OCI-M2 (cell line): Measurements from ENCODE around the gene EIF3J.
"Not testable (repeated sequence)": the region's sequence is repeated elsewhere in the genome, so short reads cannot be mapped to it uniquely, and the experiment has no call there.

Experiments
- DNase-seq: peaks from one replicate; lab custom pipeline; 2025; ENCODE audit not compliant: unreplicated experiment; lab: John Stamatoyannopoulos, UW

EIF3J gene

DNA sequence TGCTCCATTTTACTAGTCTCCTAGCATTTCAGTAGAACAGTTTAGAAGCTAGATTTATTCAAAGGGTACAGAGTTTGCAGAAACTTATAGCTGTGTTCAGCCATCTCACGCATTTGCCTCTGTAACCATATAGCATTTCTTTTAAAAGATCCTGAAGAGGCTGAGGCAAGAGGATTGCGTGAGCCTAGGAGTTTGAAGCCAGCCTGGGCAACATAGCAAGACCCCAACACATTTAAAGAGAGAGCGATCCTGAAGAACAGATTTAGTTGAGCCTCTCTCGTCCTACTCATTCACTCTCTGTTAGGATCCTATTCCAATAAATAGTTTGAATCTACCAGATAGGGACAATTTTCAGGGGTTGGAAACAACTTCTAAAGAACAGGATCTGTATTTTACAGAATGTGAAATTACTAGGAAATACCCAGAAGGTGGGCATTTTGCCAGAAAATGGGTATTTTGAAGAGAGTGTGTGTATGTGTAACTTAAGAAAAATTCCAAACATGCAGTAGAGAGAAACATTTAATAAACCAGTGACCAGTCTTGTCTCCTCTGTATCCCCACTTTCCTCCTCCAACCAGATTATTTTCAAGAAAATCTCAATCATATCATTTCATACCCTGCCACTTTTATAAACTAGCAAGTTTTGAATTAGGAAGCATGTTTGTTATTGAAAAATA lies 4.5 kb downstream of the EIF3J start:
- DNase-seq = no peak

DNA sequence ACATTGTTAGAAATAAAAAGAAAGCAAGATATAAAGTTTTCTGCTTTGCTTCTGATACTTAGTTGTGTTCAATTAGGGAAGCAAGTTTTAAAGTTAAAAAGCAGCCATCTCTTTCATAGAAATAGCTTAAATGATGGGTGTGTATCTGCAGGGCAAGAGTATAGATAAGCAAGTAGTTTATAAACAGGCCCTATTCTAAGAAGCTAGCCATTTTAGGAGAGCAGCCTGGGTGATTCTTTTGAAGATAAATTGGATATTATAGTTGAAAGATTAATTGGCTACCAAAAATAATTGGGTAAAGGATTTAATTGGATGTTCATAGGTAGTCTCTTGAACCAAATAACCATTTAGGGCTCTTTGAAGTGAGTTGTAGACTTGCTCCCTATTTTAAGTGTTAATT lies 5.6 kb downstream of the EIF3J start:
- DNase-seq = no peak

DNA sequence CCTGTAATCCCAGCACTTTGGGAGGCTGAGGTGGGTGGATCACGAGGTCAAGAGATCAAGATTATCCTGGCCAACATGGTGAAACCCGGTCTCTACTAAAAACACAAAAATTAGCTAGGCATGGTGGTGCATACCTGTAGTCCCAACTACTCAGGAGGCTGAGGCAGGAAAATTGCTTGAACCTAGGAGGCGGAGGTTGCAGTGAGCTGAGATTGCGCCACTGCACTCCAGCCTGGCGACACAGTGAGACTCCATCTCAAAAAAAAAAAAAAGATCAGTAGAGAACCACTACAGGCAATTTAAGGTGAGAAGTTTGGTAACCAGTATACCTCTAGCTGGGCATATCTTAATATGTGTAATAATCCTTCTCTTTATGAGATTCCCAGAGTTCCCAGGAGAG lies 7.8 kb downstream of the EIF3J start:
- not testable (repeated sequence) for DNase-seq

DNA sequence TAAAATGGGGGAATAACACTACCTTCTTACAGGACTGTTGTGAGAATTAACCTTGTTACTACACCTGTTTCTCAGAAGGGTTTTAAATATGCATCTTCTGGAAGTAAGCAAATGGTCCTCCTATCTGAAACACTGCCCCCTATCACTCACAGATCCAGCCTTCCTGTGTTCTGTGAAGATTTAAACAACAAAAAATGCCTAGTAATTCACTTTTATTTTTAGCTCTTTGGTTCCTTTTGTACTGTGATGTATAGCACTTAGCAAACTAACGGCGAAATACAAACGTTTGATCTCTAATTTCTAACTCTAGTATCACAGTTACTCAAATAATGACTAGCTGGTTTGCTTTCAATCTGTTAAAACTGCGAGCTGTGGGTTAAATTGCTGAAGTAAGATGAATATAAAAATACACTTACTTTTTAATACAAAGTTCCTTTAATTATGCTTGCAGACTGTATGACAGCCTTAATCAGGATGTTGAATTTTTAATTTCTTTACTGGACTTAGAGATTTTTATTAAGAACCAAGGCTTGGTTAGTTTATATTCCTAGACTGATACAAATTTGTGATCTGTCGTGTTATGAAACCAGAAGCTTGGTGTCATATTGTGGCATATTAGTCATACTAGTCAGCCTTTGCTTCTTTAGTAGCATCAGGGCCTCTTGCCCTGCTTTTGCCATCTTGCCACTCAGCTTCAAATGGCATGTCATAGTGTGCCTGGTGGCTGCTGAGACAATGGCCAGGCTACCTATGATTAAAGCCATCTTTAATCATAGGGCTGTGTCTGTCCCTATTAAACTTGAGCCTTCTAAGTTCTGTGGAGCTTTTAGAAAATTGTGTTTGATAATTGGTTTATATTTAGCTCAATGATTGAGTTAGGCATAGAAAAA lies 9.2 kb downstream of the EIF3J start:
- DNase-seq = no peak

DNA sequence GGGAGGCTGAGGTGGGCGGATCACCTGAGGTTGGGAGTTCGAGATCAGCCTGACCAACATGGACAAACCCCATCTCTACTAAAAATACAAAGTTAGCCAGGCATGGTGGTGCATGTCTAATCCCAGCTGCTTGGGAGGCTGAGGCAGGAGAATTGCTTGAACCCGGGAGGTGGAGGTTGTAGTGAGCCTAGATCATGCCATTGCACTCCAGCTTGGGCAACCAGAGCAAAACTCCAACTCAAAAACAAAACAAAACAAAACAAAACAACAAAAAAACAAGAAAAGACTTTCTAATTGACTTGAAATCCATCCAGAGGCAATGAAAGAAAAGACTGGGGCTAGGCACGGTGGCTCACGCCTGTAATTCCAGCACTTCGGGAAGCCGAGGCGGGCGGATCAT lies 12.2 kb downstream of the EIF3J start:
- DNase-seq = not testable (repeated sequence)

DNA sequence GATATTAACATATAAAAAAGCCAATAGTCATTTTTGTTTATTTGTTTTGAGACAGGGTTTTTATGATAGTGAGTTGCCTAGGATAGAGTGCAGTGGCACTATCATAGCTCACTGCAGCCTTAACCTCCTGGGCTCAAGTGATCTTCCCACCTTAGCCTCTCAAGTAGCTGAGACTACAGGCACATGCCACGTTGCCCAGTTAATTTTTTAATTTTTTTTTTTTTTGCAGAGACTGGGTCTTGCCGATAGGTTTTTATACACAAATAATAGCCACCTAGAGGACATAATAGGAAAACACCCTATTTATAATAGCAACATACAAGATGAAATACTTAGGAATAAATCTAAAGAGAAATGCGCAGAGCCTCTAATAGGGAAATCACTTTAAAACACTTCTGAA lies 13.3 kb downstream of the EIF3J start:
- no peak for DNase-seq

DNA sequence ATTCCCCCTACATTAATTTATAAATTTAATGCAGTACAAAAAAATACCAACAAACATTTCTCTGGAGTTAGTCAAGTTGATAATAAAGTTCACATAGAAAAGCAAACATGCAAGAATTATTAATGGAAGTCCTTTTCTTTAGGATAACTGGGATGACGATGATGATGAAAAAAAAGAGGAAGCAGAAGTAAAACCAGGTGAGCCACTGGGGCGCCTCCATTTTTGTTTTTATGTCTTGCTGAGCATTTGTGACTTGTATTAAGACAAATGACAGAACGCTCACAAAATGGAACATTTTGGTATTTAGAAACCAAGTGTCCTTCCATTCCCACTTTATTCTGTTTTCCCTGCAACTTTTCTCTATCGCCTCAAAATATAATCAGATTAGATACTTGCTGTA lies 13.8 kb downstream of the EIF3J start:
- no peak for DNase-seq

DNA sequence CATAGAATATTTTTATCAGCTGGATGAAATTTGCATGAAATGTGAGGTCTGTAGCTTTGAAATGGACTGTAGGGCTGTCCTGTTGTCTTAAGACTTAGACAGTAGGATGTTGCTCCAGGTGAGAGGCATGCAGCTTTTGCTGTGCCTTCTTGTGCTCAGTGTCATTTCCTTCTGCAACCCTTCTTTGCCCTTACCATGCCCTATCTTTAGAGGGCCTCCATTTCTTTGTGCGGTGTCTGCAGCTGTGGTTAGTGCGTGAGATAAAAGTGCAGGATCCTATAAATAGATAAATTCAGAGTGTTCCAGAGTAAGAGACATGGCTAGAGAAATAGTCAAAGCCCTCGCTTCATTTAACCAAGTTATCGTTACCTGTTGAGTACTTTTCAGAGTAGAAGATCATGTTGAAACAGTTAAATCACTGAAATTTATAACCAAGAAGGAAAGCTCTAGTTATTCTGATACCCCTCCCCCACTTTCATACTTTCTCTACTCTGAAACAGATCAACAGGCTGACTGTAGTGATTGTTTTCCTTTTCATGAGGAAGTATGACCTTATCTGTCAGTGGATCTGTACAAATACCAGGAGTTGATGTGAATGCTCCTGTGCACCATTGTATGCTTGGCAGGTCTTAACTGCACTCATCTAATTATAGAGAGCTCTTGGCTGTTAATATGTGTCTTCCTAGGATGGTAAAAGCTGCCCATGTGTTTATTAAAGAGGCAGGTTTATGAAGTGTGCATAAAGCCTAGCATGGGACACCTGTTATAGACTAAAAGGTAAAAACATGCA lies 18.2 kb downstream of the EIF3J start:
- no peak for DNase-seq

DNA sequence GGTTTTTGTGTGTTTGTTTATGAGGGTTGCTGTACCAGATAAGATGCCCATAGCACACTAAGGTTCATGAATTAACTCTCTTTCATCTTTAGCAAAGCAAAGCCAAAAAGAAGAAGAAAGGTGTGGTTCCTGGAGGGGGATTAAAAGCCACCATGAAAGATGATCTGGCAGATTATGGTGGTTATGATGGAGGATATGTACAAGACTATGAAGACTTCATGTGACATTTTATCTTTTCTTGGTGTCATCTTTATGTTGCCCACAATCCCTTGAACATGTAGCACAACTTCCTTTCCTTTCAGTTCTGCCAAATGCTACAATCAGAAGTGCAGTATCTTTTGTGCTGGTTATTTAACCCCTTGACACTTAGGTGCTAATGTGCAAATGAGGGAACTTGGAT lies 24.0 kb downstream of the EIF3J start:
- not testable (repeated sequence) for DNase-seq

DNA sequence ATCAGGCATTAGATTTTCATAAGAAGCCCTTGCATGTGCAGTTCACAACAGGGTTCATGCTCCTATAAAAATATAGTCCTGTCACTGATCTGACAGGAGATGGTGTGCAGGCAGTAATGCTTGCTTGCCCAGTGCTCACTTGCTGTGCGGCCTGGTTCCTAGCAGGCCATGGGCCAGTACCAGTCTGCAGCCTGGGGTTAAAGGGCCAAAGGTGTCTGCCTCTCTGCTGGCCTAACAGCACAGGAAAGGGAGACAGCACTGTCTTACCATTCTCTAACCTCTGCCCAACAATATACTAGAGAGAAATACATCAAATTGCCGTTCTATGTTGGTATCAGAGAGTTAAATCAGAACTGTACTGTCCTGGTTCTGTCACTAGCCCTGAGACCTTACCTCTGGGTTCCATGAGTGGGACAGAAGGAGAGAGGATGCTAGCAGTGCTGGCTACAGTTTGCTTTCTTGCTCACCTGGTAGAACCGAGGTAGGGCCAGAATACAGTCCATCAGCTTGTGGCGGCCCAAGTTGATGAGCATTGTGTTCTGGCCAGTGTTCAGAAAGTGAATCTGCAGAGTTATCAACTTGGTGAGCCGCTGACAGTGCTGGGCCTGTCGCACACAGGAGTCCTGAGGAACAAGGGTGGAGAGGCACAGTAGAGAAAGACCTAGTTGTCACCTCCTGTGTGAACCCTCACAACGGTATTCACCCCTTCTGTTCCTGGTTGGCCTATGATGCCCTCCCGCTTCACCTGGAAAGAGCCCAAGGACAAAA lies 28.6 kb downstream of the EIF3J start:
- no peak for DNase-seq

DNA sequence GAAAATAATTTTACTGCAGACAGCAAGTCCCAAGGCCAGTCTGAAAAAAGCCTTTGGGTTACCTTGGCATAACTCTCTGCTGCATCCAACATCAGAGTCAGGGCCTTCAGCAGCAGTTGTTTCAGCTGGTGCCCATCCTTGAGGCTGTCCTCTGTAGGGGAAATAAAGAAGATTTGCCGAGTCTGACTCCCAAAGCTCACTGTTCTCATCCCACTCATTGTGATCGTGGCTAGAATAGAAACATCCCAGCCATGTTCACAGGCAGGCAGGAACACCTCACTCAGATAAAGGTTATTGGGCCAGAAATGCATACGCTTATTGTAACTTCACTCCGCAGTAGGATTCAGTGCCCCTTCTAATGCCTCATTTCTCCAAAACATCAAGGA lies 29.2 kb downstream of the EIF3J start:
- DNase-seq = no peak

DNA sequence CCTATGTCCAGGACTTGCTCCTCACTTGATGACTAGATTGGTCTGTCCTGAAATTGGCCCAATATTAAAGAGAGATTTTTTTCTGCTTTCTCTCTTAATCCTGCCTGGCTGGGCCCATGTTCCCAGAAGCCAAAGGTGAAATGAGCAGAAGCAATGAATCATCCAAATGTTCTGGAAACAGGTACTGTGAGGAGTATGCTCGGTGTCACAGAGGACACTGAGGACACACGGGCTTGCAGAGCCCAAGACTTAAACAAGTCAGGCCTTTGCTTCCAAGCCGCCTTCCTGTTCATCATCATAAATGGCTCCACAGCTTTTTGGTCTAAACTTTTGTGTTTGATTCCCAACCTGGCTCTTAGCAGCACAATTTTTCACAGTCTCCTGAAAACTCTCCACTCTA lies 31.4 kb downstream of the EIF3J start:
- no peak for DNase-seq

DNA sequence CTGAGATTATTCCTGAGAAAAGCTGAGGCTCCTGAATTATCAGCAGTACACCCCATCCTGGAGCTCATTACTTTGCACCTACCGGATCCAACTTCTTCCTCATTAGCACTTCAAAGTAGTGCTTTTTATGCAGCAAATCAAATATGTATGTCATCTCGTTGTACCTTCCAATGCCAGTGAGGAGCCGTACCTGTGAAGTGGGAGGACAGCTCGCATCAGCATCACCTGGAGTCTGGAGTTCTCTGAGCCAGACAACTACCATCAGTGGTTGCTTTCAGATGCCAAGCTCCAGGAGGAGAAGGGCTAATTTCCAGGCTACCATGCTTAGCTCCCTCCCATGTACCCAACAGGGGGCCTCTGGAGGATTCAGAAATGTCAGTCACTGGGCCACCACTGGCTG lies 32.4 kb downstream of the EIF3J start:
- no peak for DNase-seq

DNA sequence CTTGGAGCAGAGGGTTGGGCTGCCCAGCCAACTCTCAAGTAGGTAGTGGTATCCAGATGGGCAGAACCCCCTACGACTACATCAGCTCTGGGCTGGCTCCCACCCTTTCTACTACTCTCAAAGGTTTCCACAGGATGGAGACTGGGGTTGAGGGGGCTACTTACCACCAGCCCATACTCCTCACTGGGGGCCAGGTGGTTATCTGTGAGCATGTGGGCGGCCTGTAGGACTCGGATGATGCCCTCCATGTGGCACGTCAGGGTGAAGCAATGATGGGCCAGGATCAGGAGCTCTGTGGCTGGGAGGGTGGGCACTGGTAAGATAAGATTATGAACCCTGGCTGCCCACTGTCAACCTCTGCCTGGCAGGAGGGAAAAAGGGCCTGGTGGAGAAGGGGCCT lies 33.4 kb downstream of the EIF3J start:
- DNase-seq = no peak

DNA sequence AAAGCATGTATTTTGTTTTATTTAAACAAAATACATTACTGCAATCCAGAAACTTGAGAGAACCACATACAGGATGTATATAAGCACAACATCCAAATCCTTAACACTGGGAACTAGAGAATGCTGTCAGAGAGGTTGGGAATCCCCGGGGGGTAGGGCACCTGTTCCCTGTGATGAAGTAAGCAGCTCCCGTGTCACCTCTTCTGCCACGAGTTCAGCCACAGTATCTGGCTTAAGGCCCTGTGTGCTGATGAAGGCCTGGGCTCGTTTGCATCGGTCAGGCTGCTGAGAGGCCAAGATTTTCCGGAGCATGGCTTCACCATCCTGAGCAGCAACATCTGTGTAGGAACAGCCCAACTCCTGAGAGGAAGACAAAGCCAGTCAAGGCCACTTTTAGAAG lies 36.4 kb downstream of the EIF3J start:
- no peak for DNase-seq

DNA sequence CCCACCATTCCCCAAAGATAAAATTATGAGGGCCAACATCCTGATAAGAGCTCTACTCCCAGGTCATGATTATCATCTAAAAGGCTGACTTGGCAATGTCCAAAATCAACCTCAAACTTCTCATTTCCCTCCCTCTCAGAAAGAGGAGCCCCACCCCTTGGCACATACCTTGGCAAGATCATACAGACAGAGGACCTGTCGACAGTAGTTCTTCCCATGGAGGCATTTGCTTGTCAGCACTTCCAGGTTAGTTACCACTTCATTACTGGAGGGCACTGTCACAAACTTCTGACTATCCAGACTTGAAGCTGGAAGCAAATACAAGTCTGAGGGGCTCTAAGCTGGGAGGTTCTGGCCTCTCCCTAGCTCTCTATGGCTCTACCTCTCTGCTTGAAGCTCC lies 37.8 kb downstream of the EIF3J start:
- no peak for DNase-seq

DNA sequence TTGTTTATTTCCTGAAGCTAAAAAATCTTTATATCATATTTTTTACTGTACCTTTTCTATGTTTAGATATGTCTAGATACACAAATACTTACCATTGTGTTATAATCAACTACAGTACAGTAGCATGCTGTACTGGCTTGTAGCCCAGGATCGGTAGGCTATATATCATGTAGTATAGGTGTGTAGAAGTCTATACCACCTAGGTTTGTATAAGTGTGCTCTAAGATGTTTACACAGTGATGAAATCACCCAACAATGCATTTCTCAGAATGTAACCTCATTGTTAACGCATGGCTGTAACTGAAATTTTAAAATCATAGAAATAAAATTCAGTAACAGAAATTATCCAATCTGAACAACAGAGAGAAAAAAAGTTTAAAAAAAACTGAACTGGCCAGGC lies 43.2 kb downstream of the EIF3J start:
- DNase-seq = no peak

DNA sequence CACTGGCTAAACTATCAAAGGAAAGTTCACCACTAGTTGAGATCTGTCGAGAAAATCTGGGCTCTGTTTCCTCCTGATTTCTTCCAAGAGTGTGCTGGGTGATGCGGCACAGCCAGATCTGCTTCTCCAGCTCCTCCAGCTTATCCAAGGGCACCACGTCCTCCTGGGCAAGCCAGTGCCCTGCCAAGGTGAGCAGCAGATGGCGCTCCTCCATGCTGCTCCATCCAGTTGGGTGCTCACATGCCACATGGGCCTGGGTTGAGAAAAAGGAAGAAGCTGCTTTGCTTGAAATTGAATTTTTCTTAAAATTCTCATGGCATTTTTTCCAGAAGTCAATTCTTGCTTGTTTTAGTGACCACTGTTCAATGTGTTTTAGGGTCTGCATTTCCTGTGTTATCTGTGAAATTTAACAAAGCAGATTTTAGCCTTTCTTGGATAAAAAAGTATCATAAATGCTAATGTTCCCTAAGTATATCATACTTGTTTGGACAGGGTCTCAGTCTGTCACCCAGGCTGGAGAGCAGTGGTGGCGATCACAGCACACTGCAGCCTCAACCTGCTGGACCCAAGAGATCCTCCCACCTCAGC lies 47.3 kb downstream of the EIF3J start:
- no peak for DNase-seq

DNA sequence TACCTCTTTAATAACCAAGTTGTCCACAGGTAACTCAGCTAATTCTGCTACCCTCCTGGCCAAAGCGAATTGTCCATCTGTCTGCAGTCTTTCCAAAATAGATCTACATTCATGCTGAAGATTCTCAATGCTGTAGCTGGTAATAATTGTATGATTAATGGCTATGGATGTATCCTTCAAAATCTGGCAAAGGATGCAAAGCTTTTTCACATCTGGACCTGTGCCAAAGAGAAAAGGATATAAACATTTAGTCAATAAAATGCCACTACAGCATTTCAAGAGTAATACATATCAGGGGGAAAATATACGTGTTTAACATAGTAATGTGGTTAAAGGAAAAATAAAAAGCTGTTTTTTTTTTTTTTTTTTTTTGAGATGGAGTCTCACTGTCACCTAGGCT lies 48.7 kb downstream of the EIF3J start:
- DNase-seq = no peak

DNA sequence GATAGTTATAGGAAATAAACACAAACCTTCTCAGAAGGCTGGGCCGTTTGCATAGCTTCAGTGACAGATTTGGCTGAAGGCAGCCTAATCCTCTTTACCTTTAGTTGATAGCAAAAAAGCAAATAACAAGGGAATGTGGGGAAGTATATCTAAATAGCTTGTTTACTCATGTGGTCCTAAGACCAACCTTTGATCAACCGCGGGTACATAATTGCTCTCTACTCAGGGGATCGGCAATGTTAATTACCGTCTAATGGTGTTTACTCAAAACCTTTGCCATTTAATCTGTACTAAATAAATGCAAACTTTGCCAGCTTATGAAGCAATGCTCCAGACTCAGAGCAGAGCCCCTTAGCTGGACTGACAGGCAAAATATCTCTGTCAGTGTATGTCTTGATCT lies 51.6 kb downstream of the EIF3J start:
- no peak for DNase-seq

DNA sequence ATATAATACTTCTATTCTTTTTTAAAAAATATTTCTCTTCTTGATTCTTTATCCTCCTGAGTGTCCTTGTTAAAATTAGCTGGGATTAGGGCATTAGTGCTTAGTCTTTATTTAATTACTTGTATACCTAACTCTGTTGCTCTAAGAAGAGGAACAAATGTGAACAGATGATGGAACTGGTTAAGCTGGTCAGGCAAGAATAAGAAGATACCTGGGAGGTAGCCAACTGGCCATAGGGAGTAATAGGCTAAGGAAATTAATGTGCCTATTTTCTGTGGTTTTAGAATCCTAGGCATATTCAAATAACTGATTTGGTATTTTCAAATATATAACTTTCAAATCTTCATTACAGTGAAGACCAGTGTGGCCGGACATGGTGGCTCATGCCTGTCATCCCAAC lies 54.4 kb downstream of the EIF3J start:
- no peak for DNase-seq
